Endothelial cell of hepatic sinusoid (primary cell): Measurements from ENCODE around the gene FNDC5.

Source experiments
- in situ Hi-C: cut with HindIII; loops from 2 replicates; pipeline ENCODE4 v1.10.0; 2017; ENCODE audit warnings: low sequenced_read_pairs

Gene FNDC5

DNA sequence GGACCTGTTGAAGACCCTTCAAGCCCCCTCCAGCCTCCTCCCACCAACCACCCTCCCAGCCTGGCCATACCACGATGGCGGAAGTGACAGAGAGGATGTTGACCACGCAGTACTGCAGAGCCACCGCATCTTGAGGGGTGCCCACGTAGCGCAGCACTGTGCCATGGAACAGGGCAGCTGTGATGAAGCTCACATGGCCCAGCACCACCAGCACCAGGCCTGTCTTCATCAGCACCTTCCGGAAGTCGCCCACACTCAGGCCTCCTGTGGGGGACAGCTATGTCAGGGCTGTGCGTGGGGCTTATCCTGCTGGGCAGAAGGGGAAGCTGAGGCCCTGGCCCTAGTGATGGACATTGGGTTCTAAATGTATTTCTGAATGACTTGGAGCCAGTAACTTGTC lies 27.3 kb upstream of the FNDC5 start:
- in situ Hi-C loops: no loop called here

DNA sequence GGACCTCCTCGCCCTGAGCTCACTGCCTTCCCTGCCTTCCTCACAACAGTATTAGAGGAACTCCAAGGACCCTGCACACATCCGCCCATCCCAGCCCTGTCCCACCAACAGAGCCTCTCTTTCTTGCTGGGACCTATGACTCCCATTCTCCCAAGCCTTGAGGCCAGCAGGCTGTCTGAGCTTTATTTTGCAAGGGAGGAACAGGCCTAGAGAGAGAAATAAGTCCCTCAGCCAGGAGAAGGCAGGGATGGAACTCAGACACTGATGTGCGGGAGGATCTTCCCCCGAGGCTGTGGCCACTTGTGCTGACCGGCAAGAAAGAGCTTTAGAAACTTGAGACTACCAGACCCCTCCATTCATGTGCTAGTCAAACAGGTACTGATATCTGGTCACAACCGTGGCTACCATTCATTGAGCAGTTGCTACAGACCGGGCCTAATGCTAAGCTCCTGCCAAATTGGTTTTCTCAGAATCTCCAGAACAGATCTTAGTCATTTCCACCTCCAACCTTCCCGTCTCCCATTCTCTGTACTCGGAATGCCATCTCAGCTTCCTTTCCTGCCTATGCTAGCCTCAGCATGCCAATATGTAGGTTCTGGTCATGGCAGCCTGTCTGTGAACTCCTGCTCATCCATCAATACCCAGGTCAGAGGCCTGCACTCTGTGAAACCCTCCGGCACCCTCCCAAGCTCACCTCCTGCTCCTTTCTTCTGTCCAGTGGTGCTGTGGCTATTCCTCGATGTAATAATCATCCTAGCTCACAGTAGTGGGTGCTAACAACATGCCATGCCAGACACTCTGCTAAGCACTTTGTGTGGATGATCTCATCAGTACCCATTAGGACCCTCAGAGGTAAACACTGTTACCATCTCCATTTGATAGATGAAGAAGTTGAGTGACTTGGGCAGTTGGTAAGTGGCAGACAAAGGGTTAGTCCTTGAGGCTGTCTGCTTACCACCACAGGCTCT lies 26.7 kb upstream of the FNDC5 start:
- in situ Hi-C loops: no loop called here

DNA sequence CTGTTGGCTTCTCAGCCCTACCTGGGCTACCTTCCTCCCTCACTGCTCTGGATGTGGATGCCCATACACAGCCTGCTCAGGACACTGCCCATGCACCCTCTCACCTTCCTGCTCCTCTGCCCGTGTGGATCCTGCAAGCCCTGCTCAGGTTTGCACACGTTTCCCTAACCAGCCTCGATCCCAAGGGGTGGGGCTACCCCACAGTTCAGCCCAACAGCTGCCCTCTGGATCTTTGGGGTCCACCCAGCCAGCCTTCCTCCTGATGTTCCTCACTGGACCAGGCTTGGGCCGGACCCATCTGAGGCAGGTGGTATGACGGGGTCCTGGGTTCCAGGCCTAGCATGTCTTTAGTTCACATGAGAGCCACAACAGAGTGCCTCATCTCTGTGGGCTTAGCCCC lies 25.7 kb upstream of the FNDC5 start:
- in situ Hi-C loops: no loop called here

DNA sequence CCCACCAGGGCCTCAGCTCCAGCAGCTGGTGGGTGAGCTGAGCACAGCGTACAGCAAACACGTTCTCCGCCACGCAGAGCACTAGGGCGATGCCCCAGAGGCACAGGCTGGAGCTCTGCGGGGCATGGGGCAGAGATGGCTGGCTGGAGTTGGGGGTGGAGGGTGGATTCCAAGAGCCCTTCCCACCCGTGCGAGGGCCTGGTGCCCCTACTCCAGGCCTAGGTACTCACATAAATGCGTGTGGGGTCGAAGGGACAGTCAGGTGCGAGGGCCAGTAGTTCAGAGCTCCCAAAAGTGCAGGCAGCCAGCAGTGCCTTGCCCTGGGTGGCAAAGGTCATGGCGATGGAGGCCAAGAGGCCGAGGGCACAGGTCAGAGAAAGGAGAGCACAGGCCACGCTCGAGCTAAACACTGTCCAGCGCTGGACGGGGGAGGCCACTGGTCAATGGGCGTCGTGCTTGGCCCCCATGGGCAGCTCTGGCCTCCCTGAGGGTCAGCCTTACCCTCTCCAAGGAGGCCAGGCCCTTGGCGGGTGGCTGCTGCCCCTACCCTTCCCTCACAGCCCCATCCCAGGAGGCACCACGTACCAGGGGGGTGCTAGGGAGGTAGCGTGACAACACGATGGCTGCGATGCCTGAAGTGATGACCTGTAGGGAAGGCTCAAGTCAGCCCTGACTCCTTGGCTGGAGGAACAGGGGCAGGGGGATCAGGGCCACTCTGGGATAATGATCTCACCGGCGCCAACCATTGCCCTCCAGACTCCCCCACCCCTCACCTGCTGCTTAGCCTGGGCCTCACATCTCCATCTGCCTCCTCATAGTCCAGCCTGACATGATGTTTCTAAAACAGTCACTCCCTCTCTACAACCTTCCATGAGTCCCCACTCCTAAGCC lies 24.9 kb upstream of the FNDC5 start:
- in situ Hi-C loops: no loop called here

DNA sequence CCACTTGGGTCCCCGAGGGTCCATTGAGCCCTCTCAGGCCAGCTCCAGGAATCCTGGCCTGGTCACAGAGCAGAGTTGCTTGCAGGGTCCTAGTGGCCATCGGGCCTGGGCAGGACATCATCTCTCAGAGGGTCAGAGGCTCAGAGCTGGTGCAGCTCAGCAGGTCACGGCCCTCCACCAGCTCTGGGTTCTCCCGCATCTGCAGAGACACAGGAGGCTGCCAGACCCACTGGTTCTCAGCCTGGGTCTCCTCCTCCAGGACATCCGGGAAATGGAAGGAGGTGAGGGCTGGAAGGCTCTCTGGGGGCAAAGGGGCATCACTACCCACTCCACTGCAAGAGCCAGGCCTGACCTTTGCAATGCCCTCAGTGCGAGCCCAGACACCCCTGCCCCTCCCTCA lies 24.0 kb upstream of the FNDC5 start:
- in situ Hi-C loops: no loop called here

DNA sequence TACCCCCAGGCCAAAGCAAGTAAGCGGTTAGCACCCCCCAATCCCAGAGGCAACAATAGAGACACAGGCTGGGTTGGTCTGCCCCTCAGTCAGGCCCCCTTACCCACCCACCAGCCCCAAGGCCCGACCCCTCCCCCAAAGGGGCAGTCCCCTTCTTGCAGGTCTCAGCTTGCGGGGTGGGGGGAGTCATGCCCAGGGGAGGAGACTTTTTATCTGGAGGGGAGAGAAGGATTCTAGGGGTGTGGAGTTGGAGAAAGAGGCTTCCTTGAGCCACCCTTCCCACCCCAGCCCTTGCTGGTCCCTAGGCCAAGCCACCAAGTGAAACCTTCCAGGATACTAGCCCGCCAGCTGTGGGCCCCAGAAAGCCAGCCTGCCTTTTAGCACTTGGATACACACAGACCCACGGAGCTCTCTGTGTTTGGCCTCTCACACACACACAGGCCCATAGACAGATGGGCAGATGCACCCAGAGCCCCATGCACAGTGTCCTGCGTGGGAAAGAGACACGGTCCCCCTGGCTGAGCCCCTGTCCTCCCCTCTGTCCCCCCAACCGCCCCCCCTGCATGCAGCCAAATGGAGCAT lies 23.4 kb upstream of the FNDC5 start:
- in situ Hi-C loops: no loop called here

DNA sequence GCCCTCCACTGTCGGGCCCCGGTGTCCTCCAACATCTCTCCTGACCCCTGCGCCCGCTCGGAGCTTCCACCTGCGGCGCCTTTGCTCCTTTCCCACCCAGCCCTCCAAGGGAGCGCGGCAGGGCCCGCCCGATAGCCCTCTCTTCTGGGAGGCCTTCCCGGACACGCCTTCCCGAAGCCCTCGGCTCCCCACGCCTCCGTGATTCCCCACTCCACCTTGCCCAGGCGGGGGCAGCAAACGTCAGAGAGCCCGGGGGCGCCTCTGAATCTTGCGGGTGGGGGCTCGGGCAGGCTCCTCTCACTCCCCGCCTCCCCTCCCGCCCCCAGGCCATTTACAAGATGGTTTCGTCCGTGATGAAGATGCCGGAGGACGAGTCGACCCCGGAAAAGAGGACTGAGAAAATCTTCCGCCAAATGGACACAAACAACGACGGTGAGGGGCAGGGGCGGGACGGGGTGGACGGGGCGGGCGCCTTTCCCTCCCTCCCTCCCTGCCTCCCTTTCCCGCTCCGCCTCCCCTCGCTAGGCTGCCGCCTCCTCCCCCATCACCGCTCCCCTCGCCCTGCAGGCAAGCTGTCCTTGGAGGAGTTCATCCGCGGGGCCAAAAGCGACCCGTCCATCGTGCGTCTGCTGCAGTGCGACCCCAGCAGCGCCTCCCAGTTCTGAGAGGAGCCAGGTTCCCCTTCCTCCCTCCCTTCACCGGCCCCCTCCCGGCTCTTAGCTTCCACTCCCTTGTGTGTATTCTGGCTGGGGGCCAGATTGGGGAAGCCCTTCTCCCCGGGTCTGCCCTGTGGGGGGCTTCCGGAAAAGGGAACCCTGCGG lies 22.7 kb upstream of the FNDC5 start:
- in situ Hi-C loops: no loop called here

DNA sequence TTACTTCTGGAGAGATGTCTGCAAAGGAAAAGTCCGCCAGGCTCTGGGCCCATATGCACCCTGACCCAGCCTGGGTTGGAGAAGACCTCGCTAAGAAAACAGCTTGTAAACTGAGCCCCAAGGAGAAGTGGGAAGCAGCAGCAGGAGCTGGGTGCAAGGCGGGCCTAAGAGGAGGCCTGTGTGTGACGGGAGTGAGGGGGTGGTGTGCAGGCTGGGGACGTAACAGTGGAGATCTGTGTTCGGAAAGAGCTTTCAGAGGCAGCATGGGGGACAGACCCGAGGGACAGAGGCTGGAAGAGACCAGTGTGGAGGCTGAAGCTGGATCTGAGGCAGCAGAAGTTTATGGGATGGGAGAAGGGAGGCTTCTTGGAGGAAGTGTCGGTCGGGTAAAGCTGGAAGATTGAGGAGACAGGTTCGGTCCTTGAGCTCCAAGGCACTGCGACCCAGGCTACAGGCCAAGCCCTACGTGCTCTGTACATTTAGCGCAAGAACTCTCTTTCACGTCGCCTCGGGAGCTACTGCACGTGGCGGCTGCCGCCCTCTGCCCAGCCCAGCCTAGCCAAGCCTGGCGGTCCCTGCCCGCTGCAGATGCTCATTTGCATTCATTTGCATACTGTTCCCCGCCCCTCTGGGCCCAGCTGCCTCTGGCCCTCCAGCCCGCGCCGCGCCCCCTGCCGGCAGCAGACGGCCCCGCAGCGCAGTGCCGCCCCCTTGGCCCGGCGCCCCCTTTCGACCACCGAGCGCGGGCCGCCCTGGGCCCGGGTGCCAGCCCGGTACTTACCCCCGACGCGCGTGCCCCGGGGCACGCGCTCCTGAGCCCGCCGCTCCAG lies 21.9 kb upstream of the FNDC5 start:
- in situ Hi-C loops: no loop called here

DNA sequence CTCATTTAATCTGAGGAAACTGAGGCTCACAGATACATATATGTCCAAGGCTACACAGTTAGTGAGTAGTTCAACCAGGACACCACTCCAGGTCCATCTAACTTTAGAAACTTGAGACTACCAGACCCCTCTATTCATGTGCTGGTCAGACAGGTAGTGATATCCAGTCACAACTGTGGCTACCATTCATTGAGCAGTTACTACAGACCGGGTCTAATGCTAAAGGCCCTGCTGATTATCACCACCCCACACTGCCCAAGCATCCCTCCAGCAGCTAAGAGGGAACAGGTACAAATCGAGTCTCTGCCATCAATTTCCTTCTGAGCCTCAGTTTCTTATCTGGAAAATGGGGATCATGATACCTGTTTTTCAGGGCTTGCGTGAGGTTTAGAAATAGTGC lies 20.9 kb upstream of the FNDC5 start:
- in situ Hi-C loops: no loop called here

DNA sequence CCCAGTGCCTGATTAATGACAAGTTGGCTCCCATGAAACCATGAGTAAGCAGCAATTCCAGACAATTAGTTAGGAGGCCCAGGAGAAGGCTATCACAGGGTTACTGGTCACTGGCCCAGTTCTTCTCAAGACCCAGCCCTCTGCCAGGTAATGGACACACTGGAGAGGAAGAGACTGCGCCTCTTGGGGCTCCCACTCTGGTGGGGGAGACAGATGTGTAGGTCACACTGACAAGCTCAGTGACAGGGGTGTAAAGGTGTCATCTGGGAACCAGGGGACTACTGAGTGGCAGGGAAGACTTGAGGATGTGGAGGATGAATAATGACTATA lies 20.5 kb upstream of the FNDC5 start:
- in situ Hi-C loops: no loop called here

DNA sequence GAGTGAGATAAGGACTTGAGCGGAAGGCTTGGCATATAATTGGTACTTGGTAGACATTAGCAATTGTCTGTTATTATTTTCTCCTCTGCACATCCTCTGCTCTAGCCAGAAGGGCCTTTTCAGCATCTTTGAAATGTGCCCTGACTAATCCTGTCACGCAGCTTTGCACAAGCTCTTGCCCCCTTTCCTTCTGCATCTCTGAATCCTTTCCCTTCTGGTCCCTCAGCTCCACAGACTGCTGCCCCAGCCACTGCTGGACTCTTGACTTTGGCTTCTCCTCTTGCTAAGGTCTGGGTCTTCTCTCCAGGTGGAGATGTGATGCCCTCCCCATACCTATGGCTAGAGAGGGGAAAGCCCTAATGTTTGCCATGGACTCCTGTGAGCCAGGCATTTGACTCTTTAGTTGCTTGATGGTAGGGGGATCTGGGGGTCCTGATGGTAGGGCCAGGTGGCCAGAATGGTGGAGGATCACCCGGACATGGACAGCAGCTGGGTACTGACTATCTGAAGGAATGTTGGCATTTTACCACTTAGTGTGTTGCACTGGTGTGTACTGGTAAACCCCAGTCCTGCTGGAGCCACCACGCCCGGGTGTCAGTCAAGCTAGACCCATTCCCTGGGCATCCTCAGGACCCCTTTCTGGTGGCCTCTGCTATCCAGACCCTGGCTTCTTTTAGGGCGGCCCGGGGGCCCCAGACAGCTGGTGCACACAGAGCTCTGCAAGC lies 20.0 kb upstream of the FNDC5 start:
- in situ Hi-C loops: no loop called here

DNA sequence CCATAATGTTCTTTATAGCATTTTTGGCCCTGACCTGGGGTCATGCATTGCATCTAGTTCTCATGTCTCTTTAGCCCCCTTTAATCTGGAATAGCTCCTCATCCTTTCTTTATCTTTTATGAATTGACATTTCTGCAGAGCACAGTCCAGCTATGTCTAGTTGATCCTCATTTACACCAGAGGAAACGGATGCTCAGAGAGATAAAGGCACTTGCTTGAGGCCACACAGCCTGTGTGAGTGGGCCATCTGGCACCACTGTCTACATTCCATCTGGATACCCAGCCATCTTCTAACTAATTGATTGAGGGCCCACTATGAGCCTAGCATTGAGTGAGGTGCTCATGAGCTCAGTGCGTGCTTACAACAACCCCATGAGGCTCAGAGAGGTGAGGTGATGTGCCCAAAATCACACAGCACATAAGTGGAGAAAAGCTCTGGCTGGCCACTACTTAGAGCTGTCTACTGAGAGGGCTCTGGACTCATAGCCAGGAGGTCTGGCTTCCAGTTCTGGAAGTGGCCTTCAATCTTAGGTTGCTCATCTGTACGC lies 19.1 kb upstream of the FNDC5 start:
- in situ Hi-C loops: no loop called here

DNA sequence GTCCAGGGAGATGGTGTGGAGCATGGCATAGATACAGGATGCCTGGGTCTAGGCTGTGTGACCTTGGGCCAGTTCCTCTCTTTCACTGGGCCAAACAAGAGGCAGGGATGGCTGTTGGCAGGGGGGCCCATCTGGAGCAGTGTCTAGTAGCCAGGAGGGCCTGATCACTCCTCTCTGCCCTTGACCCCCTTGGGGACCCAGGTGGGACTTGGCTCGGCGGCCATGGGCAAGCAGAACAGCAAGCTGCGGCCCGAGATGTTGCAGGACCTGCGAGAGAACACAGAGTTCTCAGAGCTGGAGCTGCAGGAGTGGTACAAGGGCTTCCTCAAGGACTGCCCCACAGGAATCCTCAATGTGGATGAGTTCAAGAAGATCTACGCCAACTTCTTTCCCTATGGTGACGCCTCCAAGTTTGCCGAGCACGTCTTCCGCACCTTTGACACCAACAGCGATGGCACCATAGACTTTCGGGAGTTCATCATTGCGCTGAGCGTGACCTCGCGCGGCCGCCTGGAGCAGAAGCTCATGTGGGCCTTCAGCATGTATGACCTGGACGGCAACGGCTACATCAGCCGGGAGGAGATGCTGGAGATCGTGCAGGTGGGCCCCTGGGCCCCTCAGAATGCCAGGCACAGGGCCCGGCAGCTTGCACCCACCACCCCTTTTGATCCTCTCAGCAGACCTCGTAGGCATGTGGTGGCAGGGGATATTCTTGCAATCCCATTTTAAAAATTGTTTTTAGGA lies 18.1 kb upstream of the FNDC5 start:
- in situ Hi-C loops: no loop called here

DNA sequence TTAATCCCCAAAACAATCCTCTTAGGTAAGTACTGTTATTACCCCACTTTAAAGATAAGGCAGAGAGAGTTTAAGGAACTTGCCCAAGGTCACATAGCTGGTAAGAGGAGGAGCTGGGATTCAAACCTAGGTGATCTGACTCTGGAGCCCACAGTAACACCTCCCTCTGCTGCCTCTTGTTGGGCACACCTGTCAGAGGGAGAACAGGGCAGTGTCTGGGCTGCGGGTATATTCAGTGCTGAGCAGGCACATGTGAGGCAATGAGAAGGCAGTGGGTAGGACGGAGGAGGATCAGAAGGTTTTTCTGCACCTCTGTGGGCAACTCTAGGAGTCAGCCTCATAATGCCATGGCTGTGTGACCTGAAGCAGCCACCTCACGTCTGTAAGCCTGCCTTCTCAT lies 17.4 kb upstream of the FNDC5 start:
- in situ Hi-C loops: no loop called here

DNA sequence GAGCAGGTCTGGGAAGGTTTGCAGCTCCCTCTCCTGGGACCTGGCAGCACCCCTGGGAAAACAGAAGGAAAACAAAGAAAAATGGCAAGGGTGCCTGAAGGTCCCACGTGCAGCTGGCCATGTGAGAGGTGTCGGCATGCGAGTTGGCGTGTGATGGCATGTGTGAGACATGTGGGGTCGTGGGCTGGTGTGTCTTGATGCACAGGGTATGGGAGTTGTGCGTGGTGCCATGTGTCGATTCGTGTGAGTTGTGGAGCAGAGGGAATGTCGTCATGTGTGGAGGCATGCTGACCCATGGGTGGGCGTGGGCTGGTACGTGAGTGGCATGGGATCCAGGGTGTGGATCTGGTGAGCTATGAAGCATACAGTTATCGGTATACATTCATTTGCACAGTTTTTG lies 16.9 kb upstream of the FNDC5 start:
- in situ Hi-C loops: no loop called here

DNA sequence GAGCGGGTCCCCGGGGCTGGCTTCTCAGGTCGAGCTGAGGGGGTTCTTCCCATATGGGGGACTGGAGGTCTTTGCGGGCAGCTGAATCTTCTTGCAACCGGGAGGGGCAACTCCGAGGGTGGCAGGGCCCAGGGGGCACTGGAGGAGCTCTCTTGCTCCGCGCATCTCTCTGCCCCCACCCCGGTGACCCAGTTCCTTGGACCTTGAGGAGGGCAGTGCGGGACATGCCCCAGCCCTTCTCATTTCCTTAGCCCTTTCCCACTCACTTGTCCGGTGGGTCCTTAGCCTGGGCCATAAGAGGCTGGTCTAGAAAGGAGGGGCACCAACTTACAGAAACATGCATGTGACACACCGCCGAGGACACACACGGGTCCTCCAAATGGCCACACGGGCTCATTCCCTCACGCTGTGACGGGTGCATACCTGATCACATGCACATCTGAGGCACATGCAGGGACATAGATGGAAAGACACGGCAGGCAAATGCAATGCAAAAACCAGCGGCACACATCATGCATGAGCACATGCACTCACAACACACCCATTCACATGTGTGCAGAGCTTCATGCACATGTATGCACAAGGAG lies 16.2 kb upstream of the FNDC5 start:
- in situ Hi-C loops: no loop called here

DNA sequence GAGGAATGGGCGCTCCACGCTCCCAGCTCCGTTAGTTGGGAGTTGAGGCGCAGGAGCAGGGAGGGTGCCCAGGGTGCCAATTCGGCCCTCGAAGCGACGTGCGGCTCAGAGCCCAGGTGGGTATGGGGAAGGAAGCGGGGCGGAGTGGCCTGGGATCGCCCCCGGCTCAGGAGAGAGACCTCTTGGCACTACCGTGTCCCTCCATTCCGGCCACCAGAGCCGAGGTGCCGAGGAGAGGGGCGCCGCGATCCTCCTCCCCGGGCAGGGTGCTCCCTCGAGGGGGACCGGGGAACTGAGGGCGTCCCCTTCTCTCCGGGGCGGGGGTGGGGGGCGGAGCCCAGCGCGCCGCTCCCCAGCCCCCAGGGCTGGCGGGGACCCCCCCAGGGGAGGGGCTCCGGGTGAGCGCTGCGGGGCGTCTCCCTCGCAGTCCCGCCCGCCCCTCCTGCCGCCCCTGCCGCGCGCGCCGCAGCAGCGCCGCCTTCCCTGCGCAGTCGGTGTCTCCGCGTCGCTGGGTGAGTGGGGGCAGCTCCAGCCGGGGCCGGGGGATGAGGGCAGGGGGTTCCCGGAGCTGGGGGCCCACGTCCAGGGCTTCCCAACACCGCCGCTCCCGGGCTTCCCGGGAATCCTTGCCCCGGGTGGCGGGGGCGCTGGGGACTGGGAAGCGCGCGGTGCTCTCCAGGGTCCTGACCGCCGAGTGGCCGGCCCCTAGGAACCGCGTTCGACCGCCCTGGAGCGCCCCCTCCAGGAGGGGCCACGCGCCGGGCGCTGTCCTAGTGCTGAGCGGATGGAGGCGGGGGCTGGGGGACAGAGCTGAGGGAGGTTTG lies 15.5 kb upstream of the FNDC5 start, which contains the start of gene HPCA:
TSS of gene HPCA (plus strand) at position 488 of the 824 bp plus-strand sequence. CDS start 2,408 bp downstream, outside the sequence.
- in situ Hi-C loops: no loop called here
